Pulmonary artery endothelial cell (primary cell): ENCODE measurements around the gene TEX26. TPM values are rescaled to one million over a fixed set of nuclear protein-coding genes. Genes with fewer than 3 reads are reported as not detected.

Experiments
- DNase-seq: peaks from one replicate; pipeline ENCODE4 v3.0.0-alpha.2; 2011; ENCODE audit warnings: low read depth, low spot score
- total RNA-seq: library from RNA; depleted of rRNA; stranded (reverse); fragments of >200 nt; gene quantifications from 2 replicates; pipeline ENCODE4 v1.2.3, GENCODE V29; 2014

TEX26 gene
- total RNA-seq, 1 donor from 2014 or later: not detected

DNA sequence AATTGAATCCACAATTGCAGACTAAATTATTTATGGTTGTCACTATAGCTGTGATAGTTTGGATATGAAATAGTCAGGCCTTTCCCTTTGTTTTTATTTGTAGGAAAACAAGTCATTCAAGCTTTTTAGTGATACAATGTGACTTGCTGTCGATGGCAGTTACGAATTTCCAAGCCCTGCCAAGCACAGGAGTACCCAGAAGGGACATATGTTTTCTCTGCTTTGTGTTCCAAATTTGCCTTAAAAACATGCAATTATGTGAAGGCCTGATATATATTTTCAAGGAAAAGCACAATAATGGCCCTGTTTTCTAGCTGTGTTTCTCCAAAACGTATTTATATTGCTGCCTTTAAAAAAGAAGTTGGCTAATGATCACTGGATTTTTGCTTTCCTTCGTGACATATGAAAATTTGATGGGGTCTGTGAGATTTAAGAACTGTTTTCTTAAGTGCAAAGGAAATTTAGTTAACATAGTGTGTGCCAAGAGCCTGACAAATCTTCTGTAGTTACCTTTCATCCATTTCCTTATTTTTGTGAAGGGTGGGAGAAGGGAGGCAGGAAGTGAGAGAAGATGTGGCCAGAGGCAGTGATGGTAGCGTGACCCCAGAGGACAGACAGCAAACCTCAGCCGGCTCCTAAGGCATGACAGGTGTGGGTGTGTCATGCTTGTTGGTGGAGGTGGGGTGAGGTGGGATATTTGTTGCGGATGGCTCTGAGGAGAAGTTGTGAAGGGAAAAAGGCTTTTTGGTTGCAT lies 79.6 kb downstream of the TEX26 start:
- DNase-seq: no peak

DNA sequence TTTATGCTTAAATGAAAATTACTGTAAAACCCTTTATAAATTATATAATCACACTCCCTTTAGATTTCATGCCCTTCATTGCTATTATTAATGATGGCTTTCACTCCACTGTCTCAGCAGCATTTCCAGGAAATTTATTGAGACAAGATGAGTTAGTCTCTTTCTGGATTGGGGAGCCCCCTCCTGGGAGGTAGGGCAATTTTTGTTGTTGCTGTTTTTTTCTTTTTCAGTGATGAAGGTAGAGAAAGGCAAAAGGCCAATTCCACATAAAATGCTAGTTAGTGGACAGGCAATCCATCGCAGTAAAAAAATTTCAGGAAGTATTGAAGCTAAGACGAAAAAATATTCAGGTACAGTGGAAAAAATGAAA lies 80.2 kb downstream of the TEX26 start:
- no peak for DNase-seq

DNA sequence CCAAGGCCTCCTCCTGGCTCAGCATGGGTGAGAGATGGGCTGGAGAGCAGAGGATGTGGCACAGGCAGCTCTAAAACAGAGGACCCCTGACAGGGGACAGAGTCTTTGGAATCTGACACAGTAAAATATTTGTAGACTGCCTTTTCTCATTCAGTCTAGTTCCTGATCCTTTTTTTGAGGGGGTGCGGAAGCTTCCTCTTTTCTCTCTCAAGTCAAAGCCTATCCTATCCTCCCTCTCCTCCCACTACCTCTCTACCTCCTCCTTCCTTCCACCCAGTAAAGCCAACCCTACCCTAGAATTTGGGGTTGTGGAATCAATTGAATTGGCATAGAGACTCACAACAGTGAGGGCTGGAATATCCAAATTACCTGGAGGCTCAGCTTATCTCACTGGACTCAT lies 82.0 kb downstream of the TEX26 start:
- DNase-seq: no peak

DNA sequence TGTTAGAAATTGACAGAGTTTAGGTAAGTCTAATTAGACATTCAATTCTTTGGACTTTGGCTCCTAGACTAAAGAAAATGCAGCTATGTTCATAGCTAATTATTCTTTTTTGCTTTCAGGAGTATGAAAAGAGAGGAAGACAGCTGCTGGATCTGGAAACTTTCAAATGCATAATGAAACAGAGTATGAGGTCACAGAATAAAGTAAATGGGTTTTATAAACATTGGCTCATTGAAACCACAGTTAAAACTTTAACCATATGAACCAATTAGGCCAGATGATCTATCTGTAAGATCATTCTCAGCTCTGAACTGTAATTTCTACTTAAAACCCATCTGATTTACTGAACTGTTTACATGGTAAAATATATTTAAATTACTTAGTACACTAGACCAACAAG lies 82.7 kb downstream of the TEX26 start:
- no peak for DNase-seq

DNA sequence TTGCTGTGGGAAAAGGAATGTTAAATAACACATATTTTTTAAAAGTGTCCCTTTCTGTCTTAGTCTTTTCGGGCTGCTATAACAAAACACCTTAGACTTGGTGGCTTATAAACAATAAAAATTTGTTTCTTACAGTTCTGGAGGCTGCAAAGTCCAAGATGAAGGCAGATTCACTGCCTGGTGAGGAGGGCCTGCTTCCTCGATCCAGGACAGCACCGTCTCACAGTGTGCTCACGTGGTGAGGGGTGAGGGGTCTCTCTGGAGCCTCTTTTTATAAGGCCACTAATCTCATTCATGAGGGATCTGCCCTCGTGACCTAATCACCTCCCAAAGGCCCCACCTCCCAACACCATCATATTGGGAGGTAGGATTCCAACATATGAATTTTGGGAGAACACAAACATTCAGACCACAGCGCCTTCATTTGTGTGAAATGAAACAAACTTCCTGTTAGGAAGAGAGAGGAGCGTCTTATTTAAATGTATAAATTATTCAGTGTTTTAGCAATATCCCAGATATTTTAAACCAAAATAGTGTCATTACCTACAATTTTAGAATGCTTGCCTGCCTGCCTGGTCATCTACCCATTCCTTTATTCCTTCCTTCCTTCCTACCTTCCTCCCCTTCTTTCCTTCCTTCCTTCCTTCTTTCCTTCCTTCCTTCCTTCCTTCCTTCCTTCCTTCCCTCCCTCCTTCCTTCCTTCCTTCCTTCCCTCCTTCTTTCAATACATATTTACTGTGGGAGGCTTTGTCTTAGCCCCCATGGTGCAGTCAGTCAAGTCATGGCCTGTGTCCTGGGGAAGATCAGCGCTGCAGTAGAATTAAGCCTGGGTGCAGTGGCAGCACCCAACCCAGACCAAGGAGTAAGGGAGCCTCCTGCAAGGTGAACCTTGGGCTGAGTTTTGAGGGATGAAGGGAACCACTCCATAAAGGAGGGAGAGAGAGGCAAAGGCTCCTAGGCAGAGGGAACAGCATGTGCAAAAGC lies 84.2 kb downstream of the TEX26 start:
- DNase-seq: no peak

DNA sequence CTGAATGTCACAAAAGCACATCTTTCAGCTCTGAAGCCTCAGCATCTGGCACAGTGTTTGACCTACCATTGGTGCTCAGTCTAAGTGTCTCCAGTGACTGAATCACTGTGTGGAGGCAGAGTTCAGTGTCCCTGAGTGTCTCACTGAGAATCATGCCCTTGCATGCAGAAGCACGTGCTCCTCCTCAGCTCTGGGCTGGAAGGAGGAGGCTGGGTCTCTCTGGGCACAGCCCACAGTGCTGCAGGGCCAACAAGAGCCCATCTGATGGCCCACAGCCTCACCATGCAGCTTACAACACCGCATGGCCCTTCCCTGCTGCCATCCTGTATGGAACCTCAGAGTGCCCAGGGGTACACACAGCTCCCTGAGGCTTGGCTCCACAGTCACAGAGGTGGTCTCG lies 86.1 kb downstream of the TEX26 start:
- DNase-seq: no peak

DNA sequence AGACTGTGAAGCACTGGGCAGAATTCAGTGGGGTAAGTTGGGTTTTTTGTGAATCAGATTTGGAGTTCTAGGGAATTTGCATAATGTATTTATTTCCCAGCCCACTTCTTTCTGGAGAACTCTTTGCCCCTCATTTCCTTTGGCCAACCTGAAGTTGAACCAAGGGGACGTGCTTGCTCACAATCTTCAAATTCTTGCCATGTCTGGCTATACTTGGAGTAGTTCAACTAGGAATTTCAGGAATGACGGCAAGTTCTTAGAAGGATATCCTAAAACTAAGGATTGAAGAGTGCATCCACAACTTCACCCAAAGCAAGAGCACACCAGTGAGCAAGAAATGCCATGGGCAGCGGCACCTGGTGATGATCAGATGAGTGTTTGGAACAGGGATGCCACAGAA lies 88.5 kb downstream of the TEX26 start:
- no peak for DNase-seq

DNA sequence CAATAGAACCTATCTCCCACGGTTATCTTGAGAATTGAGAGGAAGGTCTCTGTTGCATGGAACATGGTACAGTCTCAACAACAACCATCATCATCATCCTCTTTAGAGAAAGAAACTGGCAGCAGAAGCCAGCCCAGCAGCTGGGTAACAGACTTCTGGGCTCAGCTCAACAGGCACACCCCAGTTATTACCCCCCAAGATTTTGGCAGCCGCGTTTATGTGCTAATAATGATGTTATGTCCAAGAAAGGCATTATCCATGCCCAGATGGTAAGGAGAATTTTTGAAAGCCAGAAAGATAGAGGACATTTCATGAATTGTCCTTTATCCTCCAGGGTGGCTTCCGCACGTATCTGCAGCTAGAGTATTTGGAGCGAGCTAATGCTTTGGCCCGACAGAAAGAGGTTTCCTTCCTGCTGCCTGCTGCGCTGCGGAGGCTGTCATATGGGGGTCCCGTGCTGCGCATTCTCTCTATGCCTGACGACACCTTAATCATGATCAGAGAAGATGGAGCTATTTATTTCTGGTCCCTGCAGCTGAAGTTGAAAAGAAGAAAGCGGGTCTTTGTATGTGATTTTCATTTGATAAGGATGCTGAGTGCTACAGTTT lies 89.9 kb downstream of the TEX26 start:
- DNase-seq: no peak

DNA sequence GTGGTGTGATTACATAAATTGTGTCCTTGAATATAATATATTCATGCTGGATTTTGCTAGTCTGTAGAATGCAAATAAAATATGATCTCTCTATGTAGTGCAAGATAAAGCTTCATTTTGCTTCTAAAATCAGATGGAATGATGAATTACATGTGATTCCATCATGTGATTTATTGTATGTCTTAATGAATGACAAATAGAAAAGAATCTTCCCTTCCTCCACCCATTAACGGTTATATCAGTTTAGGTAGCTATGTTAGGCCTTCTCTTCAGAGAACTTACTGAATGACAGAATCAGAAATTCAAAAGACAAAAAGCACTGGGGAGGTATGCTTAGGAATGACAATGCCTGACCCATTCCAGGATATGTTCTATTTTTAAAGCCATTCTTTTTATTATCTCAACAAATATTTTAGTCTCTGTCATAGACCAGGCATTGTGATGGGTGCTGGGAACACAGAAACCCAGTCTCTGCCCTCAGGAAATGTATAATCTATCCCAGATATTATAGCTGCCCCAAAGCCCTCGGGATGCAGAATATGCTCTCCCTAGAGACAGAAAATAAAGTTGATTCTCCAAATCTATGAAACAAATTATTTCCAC lies 90.6 kb downstream of the TEX26 start:
- DNase-seq: no peak

Other genes starting within 250 kb of the TEX26 start
- gene ALOX5AP, start 197.1 kb upstream of the TEX26 start, total RNA-seq: 0.25 TPM in 1 of 2 replicates, not detected in the other
- 11.6 and 21.6 TPM in 2 replicates for gene MEDAG, start 26.4 kb upstream of the TEX26 start, total RNA-seq
- gene HSPH1, start 229.2 kb downstream of the TEX26 start, total RNA-seq: 31.4 and 175 TPM in 2 replicates